SH-SY5Y (cell line): ENCODE data around the gene RIPOR1.

Experiments
- GATA2 ChIP-seq: IDR thresholded peaks from 2 replicates; pipeline ENCODE4 v1.6.1; 2011; ENCODE audit warnings: mild to moderate bottlenecking, low read depth, low read length
- GATA3 ChIP-seq: IDR thresholded peaks from 2 replicates; pipeline ENCODE4 v1.6.1; 2011; ENCODE audit warnings: low read depth, mild to moderate bottlenecking, low read length, moderate library complexity

RIPOR1 gene

GRCh38 chr16:67593701-67594100, 65.1 kb downstream of the RIPOR1 start:
- TF ChIP-seq GATA2 (no peak), GATA3 (no peak)

GRCh38 chr16:67594256-67594915, 65.8 kb downstream of the RIPOR1 start:
- no peak for TF ChIP-seq GATA2
- no peak for TF ChIP-seq GATA3

GRCh38 chr16:67594956-67595355, 66.3 kb downstream of the RIPOR1 start:
- no peak for TF ChIP-seq GATA3
- no peak for TF ChIP-seq GATA2
